ENCODE data around the gene SGMS1.

Gene SGMS1

GRCh38 chr10:50318129-50318528 is 305.6 kb downstream of the SGMS1 start:
- no peak for DNase-seq

- DNase-seq = no peak
Measured at GRCh38 chr10:50316695-50317648, 306.8 kb downstream of the SGMS1 start.

GRCh38 chr10:50316174-50316573 is 307.6 kb downstream of the SGMS1 start:
- no peak for DNase-seq

GRCh38 chr10:50315424-50315823 is 308.3 kb downstream of the SGMS1 start:
- no peak for DNase-seq

GRCh38 chr10:50314169-50315071 is 309.3 kb downstream of the SGMS1 start:
- DNase-seq = no peak

GRCh38 chr10:50312464-50313437 is 311.0 kb downstream of the SGMS1 start:
- no peak for DNase-seq

- DNase-seq = no peak
Measured at GRCh38 chr10:50310560-50311174, 313.1 kb downstream of the SGMS1 start.

- DNase-seq = no peak
Measured at GRCh38 chr10:50309342-50309741, 314.4 kb downstream of the SGMS1 start.

GRCh38 chr10:50304660-50305059 is 319.1 kb downstream of the SGMS1 start:
- DNase-seq = no peak

GRCh38 chr10:50299948-50300669 is 323.6 kb downstream of the SGMS1 start:
- DNase-seq = no peak

GRCh38 chr10:50295367-50295766 is 328.4 kb downstream of the SGMS1 start:
- DNase-seq = no peak

- no peak for DNase-seq
Measured at GRCh38 chr10:50294582-50294981, 329.2 kb downstream of the SGMS1 start.

GRCh38 chr10:50293513-50294313 is 330.0 kb downstream of the SGMS1 start:
- DNase-seq = no peak

- no peak for DNase-seq
Measured at GRCh38 chr10:50291261-50291850, 332.4 kb downstream of the SGMS1 start.

- DNase-seq = no peak
Measured at GRCh38 chr10:50289196-50289595, 334.6 kb downstream of the SGMS1 start.

- DNase-seq = no peak
Measured at GRCh38 chr10:50286996-50287803, 336.6 kb downstream of the SGMS1 start.

GRCh38 chr10:50286517-50286916 is 337.2 kb downstream of the SGMS1 start:
- no peak for DNase-seq

- DNase-seq = no peak
Measured at GRCh38 chr10:50281967-50282522, 341.7 kb downstream of the SGMS1 start.
